ENCODE results near the gene RGS16.
"Not testable (repeated sequence)": the region's sequence is repeated elsewhere in the genome, so short reads cannot be mapped to it uniquely, and the experiment has no call there.

RGS16 gene, protein sequence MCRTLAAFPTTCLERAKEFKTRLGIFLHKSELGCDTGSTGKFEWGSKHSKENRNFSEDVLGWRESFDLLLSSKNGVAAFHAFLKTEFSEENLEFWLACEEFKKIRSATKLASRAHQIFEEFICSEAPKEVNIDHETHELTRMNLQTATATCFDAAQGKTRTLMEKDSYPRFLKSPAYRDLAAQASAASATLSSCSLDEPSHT

DNA sequence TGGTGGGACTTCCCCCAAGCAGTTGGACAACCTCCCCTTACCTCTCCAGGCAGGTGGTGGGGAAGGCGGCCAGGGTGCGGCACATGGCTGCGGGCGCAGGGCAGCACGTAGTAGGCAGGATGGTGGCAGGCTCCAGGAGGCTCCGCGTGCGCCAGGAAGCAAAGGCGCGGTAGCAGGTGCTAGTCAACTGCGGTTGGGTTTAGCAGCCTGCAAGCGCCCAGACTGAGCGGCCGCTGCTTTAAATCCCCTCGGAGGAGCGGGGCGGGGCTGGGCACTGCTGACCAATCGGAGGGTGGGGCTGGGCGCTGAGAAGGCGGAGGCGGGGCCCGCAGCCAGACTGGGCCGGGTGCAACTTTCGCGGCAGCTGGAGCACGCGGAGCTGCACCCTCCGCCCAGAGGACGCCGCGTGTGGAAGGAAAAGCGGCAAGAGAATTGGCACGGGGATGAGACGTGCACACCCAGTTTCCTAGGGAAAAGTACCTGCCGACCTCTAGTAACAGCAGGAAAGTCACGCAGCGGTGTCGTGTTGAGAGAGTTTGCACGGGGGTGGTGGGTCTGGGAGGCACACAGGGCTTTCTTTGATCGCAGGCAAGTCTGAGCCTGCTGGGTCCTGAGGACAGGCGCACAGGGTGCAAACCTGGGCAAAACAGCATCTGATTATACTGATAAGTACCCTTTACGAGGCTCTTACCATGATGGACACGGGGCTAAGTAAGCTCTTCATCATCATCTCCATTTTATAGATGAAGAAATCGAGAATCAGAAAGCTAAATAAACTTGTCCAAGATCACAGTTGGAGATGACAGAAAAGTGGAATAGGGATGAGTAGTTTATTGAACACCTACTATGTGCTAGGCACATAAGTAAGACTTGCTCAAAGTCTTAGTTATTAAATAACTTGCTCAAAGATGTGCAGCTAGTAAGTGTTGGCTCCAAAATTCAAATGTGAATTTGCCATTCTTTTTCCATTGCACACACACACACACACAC, at the start of gene RGS16:
Gene RGS16, minus strand, starts transcription at position 215 of the 990 bp plus-strand sequence. Its CDS starts 130 bp downstream, at position 85.
- DNase-seq: peak; percentile 93

DNA sequence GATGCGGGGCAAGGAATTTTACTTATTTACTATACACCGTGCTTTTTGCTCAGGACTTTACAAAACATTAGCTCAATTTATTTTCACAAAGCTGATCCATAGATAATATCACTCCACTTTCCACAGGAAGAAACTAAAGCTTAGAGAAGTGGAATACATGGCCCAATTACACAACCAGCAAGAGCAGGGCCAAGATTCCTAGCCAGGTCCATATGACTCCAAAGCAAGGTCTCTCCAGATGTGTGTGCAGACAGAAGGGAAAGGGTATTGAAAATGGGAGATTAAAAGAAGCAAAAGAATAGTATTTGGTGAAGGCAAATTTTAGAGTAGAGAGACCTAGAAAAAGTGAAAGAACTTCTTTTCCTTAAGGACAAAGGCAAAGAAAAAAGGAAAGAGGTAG, 49.8 kb upstream of the RGS16 start:
- DNase-seq: no peak

DNA sequence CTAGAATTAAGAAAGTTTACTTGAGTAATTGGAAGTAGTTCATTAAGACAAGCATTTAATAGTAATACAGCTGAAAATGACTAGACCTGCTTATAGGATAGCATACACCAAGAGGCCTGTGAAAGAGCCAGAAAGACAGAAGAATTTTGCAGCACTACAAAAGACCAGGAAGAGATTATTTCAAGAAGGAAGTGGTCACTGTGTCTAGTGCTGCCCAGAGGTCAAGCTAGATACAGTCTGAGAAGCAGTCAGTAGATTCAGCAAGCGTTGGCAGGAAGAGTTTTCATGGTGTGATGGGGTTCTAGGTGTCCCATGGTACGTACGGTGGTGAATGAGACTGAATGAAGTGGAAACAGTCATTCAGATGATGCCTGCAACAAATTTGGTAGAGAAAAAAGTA, 48.7 kb upstream of the RGS16 start:
- no peak for DNase-seq

DNA sequence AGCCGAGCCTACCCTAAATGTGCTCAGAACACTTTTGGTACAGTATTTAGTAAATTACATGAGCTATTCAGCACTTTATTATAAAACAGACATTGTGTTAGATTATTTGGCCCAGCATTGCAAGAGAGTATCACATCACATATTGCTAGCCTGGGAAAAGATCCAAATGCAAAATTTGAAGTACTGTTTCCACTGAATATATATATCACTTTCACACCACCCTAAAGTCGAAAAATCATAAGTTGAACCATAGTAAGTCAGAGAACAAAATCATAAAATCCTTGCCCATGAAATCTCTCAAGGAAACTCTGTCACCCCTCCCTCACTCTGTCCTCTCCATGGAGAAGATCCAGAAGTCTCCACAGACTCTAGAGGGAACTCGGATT, 47.1 kb upstream of the RGS16 start:
- DNase-seq: no peak

DNA sequence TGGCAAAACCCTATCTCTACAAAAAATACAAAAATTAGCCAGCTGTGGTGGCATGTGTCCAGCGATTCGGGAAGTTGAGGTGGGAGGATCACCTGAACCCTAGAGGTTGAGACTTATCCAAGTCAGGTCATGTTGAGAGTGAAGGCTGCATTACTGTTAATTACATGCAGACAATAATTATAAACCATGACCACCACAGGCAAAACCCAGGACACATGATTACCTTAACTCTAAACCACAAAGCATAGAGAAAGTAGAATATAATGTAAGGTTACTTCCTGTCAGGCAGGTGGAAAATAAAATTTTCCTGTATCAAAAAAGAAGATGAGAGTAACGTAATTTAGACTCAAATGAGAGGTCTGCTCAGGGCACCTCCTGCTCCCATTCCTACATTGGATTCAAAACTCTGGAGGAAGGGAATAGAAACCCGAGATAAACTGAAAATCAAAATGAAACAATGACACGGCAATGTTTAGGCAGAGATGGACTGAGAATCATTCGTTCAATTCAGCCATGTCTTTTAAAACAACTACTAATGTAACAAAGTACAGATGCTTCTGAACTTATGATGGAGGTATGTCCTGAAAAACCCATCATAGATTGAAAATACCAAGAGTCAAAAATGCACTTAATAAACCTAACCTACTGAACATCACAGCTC, 46.6 kb upstream of the RGS16 start:
- no peak for DNase-seq

DNA sequence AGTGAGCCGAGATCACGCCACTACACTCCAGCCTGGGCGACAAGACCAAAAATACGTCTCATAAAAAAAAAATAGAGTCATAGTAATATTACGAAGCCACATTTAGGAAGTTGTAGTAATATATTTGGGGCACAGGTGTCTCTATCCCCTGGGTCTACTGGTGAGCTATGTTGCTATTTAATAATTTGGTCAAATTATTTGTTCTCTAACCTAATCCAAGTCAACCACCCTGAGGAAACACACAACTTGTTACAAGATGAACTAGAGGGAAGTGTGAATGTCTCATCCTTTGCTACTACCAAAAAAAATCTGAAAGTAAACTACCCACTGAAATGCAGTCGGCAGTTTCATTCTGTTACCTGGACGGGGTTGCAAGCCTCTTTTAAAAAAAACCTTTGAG, 44.9 kb upstream of the RGS16 start:
- DNase-seq: no peak

DNA sequence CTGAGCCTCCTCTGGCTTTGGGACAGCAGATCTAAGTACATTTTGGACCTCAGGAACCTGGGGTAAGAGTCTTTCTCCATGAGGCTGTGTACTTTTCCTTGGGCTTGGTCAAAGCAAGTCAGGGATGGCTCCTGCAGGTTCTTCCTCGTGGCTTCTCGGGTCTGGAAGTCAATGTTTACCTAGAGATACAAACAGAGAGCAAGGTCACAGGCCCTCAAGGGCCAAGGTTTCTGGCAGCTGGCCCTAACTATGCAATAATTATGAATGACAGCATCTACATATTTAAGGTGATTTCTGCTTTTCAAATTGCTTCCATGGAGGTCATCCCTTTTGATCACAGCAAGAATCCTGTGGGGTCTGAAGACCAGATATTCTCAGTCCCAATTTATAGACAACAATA, 42.5 kb upstream of the RGS16 start:
- DNase-seq: no peak

DNA sequence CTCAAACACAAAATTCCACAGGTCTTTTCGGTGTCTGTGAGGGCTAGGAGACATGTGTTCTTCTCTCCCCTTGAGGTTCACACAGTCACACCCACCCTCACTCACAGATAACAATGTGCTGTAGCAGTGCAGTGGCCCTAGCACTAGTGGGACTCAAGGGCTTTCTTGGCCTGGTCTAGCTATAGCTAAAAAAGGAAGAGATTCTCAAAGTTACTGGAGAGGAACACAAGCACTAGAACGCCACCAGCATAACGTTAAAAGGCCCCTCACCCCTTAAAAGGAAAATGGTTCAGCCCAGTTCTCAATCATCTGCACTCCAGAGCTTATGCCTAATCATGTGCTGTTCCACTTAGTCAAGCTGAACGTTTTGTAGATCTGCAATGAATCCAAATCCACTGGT, 40.7 kb upstream of the RGS16 start:
- DNase-seq: no peak

DNA sequence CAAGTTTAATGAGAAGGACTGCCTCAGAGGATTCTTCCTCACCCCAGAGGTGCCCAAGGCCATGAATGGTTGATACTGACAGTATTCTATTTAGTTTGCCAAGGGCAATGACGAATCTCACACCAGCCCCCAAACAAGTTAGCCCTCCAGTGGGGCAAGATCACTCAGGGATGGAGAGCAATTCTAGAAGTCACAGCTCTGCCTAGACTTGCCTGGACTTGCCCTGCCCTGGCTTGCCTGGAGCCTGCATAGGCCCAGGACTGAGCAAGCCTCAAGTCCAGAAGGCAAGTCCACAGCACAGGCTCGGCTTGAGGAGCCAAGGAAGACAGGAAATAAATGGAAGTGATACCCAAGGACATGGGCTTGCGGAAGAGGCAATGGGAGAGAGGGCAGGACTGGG, 39.5 kb upstream of the RGS16 start:
- no peak for DNase-seq

DNA sequence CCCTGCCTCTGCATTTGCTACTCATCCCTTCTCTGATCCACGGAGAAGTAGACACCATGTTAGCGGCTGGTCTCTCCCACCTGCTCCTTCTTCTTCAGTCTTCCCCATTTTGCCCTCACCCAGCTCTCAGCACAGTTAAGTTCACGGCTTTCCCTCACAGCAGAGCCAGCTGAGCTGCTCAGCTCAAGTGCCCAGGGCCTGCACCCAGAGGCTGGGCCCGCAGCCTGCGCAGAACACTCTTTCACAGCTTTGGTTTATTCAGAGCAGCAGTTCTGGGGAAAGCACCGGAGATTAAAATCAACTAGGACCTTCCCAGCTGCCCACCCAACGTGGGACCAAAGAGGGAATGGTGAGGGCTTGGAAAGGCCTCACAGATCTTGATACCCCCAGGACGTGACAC, 38.3 kb upstream of the RGS16 start:
- DNase-seq: no peak

DNA sequence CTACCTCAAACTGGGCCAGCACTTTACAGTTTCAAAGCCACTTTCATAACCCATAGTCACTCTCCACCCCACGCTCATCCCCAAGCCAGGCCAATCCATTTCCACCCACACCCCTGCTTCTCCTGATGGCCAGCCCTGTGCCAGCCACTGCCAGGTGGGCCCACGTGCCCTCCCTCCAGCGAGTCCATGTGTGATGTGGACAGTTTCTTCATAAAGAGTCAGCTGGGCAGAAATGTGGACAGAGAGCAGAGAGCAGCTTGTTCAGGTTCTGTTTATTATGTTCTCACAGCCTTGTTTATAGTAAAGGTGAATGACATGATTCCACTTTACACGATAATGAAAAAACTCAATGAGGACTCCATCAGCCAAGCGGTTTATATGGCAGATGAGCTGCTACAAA, 37.4 kb upstream of the RGS16 start:
- no peak for DNase-seq

DNA sequence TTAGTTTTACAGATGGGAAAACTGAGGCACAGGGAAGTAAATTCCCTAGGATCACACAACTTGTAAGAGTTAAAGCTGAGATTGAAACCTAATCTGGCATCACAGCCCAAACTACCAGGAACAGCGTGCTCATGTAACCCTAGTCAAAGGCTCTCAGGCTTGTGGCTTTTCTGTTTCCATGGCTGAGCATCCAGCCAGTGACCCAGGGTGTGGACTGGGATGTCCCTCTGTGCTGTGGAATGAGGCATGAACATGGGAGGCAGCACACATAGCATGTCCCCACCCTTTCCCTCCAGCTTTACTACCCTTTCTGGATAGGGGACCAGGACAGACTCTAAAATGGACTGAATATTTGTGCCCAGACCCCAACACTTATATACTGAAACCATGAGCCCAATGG, 35.1 kb upstream of the RGS16 start:
- DNase-seq: no peak

DNA sequence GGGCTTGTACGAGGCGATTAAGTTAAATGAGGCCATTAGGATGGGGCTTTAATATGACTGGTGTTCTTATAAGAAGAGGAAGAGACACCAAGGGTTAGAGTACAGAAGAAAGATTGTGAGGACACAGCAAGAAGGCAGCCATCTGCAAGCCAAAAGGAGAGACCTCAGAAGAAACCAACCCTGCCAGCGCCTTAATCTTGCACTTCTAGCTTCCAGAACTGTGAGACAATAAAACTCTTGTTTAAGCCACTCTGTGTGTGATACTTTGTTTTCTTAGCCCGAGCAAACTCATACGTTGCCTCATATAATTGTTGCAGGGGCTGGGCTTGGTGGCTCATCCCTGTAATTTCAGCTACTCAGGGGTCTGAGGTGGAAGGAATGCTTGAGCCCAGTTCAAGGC, 33.6 kb upstream of the RGS16 start:
- no peak for DNase-seq

DNA sequence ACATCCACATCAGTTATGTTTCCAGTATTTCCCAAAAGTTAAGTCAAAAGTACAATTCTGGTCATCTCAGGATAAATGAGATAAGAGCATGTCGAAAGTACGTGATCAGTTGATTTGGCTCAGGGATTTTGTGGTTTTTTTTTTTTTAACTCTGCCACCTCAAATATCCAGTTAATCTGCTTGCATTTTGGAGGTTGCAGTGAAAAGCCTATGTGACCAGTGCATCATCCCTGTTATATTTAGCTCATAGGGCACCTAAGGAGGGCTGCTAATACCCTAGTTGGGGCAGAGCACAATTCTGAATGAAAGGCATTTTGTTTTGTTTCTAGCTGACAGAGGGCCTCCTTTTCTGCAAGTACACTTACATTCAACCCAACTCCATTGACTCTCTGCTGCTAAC, 31.7 kb upstream of the RGS16 start:
- no peak for DNase-seq

DNA sequence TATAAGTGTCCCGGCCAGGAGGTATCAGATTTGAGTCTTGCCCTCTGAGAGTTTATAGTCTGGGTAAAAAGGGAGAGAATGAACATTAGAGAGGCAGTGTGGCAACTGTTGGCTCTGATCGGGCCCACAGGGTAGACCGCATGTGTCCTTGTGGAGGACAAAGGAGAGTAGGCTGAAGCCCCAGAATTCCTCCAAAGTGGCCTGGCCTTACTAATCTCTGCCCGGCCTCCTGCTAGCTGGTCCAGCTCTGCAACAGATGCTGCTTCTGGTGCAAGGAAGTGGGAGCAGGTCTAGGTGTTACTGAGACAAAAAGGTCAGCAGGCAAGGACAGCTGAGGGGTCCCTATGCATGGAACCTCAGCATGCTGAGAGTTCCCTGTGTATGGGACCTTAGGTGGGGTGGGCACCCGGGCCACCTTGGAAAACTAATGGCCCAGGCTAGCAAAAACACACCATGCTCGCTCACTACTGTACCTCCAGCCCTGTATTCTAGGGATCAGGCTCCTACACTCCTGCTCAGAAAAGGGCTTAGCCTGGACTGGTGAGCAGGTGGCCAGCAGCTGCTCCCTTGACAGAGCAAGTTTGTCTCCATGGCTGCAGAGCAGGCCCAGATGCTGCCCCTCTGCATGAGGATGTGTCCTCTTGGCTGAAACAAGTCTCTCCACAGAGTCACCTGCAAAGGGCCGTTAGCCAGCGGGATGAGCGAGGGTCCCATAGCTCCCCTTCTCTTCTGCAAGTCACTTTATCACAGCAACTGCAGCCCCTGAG, 30.3 kb upstream of the RGS16 start:
- peak; percentile 44 for DNase-seq

DNA sequence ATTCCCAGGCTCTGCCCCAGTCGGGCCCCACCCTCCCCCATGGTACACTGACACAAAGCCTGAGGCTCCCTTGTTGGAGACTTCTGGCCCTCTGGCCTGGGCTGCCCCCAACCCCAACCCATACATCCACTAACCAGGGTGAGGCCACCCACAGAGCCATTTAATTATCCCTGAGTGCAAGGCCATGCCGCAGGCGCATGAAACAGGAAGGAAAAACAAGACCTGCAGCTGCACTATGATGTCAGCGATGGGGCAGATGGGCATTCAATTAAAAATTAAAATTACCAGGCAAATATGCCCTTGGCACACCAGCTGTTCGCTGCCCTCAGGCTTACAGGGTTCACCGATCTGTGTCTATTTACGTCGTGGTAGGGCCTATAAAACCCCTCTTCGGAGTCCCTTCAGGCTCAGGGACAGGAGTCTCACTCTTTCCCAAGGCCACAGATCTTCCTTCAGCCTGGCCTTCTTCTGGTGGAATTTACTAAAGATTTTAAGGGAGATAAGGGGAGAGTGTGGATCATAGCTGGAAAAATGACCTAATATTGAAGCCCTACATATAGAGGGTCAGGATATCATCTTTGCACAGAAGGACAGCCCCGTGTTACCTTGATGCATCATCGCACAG, 29.6 kb upstream of the RGS16 start:
- peak; percentile 68 for DNase-seq

DNA sequence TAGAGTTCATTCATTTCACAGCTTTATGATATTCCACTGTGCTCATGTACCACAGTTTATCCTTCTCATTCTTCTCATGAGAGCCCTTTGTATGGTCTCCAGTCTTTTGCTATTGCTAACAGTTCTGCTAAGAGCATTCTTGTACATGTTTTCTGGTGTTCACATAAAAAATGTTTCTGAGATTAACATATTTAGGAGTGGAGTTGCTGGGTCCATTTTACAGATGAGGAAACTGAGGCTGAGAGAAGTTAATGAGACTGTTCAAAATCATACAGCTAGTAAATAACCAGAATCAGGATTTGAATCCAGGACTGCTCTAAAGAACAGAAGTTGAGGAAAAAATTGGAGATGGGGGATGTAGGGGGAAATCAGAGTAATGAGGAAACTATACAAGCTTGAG, 28.8 kb upstream of the RGS16 start:
- no peak for DNase-seq

DNA sequence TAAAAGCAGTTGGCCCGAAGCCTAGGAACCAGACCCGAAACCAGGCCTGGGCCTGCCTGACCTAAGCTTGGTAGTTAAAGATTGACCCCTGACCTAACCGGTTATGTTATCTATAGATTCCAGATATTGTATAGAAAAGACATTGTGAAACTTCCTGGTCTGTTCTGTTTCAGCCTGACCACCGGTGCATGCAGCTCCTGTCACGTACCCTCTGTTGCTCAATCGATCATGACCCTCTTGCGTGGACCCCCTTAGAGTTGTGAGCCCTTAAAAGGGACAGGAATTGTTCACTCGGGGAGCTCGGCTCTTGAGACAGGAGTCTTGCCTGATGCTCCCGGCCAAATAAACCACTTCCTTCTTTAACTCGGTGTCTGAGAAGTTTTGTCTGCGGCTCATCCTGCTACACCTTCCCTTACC, 28.3 kb upstream of the RGS16 start:
- DNase-seq: not testable (repeated sequence)

DNA sequence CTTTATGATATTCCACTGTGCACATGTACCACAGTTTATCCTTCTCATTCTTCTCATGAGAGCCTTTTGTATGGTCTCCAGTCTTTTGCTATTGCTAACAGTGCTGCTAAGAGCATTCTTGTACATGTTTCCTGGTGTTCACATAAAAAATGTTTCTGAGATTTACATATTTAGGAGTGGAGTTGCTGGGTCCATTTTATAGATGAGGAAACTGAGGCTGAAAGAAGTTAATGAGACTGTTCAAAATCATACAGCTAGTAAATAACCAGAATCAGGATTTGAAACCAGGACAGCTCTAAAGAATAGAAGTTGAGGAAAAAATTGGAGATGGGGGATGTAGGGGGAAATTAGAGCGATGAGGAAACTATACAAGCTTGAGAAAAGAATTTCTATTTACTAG, 27.8 kb upstream of the RGS16 start:
- DNase-seq: no peak

DNA sequence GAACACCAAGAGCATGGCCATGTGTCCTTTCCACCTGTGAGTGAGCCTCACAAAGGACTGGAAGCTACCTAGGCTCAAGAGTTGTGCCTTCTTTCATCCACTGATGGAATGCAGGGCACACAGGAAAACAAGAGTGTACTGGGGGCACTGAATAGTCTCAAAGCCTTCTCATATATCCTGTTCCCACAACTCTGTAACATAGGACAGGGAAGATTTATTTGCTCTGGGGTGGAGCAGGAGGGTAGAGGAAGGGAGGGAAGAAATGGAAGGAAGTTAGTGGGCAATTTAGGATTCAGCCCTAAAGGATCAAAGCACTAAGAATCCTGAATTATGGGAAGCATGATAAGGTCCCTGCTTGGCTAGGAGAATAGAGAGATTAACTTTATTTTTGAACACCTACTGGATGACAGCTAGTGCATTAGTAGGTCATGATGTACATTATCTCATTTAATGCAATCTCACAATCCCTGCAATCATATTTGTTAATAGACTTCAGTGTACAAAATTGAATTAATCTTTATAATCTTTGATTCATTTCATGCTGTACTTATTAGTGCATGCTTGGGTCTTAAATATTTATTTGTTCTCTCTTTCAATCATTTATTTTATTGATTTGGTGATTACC, 27.0 kb upstream of the RGS16 start:
- no peak for DNase-seq

DNA sequence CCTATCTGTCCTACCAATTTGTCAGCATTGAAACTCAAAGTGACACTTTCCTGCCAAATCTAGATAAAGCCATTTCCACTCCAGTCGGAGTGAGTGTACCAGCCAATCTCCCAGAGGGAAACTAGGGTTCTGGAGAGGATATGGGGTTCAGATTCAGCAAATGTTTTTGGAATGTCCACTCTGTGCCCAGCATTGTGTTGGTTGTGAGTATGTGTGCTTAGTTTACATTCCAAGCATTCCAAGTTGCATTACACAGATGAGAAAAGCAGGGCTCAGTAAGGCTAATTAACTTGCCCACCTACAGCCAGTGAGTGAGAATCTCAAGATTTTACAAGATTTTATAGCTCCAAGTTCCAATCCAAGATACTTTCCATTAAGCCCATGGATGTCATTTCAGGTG, 26.4 kb upstream of the RGS16 start:
- no peak for DNase-seq

DNA sequence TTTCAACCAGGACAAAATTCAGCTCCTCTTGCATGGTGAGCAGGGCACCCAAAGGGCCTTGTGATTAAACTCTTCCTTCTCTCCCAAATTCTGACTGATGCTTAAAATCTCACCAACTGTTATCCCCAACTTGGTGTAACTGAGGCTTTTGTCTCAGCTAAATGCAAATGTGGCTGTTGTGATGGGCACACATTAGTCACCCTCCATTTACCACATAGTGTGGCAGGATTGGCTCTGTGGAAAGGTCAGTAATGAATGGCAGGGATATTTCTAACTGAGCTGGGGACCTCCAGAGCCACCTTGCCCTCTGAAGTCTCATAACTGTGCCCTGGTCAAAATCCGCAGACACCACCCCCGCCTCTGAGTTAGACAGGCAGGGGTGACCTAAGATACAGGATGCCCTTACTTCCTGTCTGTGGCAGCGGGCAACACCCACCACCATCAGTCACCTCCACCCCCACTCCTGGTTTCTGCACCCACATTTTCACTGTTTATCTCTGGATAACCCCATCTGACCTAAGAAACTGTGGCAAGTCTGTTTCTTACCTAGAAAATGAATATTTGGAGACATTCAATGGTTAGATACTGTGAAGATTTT, 25.4 kb upstream of the RGS16 start:
- no peak for DNase-seq
